Fibroblast of gingiva (primary cell): Measurements from ENCODE around the gene RTTN.
"Not testable (repeated sequence)": the region's sequence is repeated elsewhere in the genome, so short reads cannot be mapped to it uniquely, and the experiment has no call there.

Experiments
- DNase-seq: peaks from one replicate; pipeline ENCODE4 v3.0.0-alpha.2; 2011; ENCODE audit warnings: low read depth

RTTN gene

GRCh38 chr18:69978732-69979715, 226.5 kb downstream of the RTTN start:
- no peak for DNase-seq

GRCh38 chr18:69975294-69975693, 230.2 kb downstream of the RTTN start:
- not testable (repeated sequence) for DNase-seq

GRCh38 chr18:69974365-69974764, 231.1 kb downstream of the RTTN start:
- peak; percentile 43 for DNase-seq

- DNase-seq = peak; percentile 79
Observed at GRCh38 chr18:69969491-69969890, 236.0 kb downstream of the RTTN start.

GRCh38 chr18:69968039-69968438, 237.4 kb downstream of the RTTN start:
- no peak for DNase-seq

GRCh38 chr18:69963196-69963595, 242.3 kb downstream of the RTTN start:
- no peak for DNase-seq

GRCh38 chr18:69961718-69962117, 243.8 kb downstream of the RTTN start:
- no peak for DNase-seq

- DNase-seq = no peak
Observed at GRCh38 chr18:69958422-69958821, 247.1 kb downstream of the RTTN start.

GRCh38 chr18:69957747-69958146, 247.7 kb downstream of the RTTN start:
- no peak for DNase-seq

- no peak for DNase-seq
Observed at GRCh38 chr18:69956665-69957620, 248.5 kb downstream of the RTTN start.

GRCh38 chr18:69956057-69956456, 249.4 kb downstream of the RTTN start:
- DNase-seq = no peak

- no peak for DNase-seq
Observed at GRCh38 chr18:69954719-69955480, 250.6 kb downstream of the RTTN start.

- no peak for DNase-seq
Observed at GRCh38 chr18:69953191-69953590, 252.3 kb downstream of the RTTN start.
